ENCODE measurements around the gene GSDME. TPM values are rescaled to one million over a fixed set of nuclear protein-coding genes. Genes with fewer than 3 reads are reported as not detected.
A peak's percentile ranks its signal among the peaks of the same experiment; 100 is the strongest.

Gene GSDME
- total RNA-seq, 4 donors from 2014 or later: 0.42 to 9.2 (median 2.1) TPM

DNA sequence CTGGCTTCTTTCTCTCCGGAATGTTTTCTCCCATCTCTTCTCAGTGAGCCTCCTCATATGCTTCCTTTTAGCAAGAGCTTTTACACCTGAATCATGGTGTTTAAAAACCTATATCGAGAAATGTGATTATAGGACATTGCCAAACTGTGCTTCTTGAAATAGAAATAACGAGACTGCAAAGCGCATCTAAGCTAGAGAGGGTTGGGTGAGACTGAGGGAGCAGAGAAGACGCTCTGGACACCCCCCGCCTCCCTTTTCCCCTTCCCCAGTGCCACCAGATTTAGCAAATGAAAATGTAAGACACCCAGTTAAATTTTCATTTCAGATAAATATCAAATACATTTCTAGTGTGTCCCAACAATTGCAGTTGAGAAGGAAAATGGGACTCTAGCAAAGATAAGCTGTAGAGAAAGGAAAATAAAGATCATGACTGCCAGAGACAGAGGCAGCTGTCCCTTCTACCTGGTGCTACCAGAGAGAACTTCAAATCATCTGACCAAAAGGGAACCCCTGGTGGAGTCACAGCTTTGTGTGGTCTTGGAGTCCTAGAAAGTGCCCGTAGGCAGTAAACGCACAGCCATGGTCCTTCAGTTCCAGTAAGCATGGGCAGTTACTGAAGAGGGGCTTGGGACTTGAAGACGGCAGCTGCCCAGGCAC lies 14.6 kb downstream of the GSDME start:
- no peak overlapping the region for H3K4me3 ChIP-seq (ENCODE audit: low read depth, poor library complexity, severe bottlenecking)
- WGBS, 2 donors: 90 to 95% methylated on average over 9 of the region's 9 CpGs
- peak in 1 of 2 donors; percentile 29 for DNase-seq (ENCODE audit: low spot score in 2 of 2)
- intact Hi-C loops (cut with DNase I; ENCODE audit: low total_unique reads): no loop called here
- TF ChIP-seq, protein P1, sequence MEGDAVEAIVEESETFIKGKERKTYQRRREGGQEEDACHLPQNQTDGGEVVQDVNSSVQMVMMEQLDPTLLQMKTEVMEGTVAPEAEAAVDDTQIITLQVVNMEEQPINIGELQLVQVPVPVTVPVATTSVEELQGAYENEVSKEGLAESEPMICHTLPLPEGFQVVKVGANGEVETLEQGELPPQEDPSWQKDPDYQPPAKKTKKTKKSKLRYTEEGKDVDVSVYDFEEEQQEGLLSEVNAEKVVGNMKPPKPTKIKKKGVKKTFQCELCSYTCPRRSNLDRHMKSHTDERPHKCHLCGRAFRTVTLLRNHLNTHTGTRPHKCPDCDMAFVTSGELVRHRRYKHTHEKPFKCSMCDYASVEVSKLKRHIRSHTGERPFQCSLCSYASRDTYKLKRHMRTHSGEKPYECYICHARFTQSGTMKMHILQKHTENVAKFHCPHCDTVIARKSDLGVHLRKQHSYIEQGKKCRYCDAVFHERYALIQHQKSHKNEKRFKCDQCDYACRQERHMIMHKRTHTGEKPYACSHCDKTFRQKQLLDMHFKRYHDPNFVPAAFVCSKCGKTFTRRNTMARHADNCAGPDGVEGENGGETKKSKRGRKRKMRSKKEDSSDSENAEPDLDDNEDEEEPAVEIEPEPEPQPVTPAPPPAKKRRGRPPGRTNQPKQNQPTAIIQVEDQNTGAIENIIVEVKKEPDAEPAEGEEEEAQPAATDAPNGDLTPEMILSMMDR (IDR thresholded peaks at IDR 0.05): no peak
- TF ChIP-seq POLR2A (IDR thresholded peaks at IDR 0.05): no peak

DNA sequence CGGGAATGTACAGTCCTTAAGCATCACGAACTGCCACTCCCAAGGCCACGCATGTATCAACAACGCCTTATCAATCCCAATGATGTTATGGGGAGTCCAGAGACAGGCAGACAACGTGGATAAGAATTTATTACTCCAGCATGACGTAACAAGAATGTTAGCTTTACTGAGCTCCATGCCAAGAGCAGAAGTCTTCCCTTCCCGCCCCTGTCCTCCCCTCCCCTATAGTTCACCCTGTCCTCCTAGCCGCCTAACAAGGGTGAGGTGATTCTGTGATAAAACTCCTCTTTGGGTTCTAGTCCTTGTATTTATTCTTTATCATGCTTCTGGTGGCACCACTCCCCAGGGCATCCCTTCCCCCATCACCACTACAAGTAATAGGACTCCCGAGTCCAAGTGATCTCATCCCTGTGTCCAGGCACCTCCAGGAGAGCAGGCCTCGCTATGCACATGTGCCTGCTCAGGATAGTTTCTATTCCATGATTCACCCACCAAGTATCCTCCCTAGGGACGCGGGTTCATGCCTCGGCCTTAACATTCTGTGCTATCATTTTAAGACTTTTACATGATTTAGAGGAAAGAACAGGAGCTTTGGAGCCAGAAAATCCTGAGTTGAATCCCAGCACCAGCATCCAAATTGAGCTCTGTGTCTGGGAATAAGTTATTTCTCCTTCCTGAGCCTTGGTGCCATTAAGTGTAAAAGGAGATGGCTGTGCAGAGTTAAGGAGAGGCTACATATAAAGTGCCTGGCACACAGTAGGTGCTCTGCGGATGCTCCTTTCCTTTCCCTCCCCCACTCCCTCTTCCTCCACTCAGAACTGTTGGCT lies 15.4 kb downstream of the GSDME start:
- 59 to 72% methylated on average over 14 of the region's 14 CpGs for WGBS, 2 donors

DNA sequence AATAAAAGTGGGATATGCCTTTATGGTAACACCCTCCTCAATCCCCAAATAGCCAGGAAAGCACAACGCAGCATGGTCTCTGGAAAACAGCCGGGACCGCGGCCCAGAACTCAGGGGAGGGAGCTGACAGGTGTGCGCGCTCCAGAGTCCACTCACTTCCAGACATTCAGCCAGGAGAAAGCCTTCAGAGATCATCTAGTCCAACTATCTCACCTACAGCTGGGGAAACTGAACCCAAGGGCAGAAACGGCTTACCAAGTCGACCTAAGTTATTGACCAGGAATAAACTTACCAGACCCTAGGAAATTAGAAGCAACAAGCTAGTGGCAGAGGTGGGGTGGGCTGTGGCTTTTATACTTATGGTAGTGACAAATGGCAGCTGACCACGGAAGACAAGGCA lies 16.4 kb downstream of the GSDME start:
- 94 to 95% methylated on average over 9 of the region's 9 CpGs for WGBS, 2 donors
- intact Hi-C loops (cut with DNase I; ENCODE audit: low total_unique reads): no loop called here
- DNase-seq (ENCODE audit: low spot score in 2 of 2): peak in 1 of 2 donors; percentile 56
- H3K4me3 ChIP-seq (ENCODE audit: low read depth, poor library complexity, severe bottlenecking): no peak overlapping the region
- TF ChIP-seq, protein P1 (IDR thresholded peaks at IDR 0.05): no peak
- TF ChIP-seq POLR2A (IDR thresholded peaks at IDR 0.05): no peak

More for the DNA sequence above, 15.4 kb downstream of the GSDME start:
- TF ChIP-seq POLR2A (IDR thresholded peaks at IDR 0.05): no peak
- TF ChIP-seq, protein P1 (IDR thresholded peaks at IDR 0.05): no peak
- no peak overlapping the region for H3K4me3 ChIP-seq (ENCODE audit: low read depth, poor library complexity, severe bottlenecking)
- DNase-seq (ENCODE audit: low spot score in 2 of 2): peak in 1 of 2 donors; percentile 67
- intact Hi-C loops (cut with DNase I; ENCODE audit: low total_unique reads): no loop called here

DNA sequence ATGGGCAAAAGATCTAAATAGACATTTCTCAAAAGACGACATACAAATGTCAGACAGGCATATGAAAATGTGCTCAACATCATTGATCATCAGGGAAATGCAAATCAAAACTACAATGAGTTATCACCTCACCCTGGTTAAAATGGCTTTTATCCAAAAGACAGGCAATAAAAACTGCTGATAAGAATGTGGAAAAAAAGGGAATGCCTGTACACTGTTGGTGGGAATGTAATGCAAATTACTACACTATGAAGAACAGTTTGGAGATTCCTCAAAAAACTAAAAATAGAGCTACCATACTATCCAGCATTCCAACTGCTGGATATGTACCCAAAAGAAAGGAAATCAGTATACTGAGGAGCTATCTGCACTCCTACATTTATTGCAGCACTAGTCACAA lies 18.0 kb downstream of the GSDME start:
- 71 to 81% methylated on average over 1 of the region's 1 CpG for WGBS, 2 donors
- DNase-seq (ENCODE audit: low spot score in 2 of 2): no peak
- TF ChIP-seq, protein P1 (IDR thresholded peaks at IDR 0.05): no peak
- no peak overlapping the region for H3K4me3 ChIP-seq (ENCODE audit: low read depth, poor library complexity, severe bottlenecking)
- intact Hi-C loops (cut with DNase I; ENCODE audit: low total_unique reads): no loop called here

DNA sequence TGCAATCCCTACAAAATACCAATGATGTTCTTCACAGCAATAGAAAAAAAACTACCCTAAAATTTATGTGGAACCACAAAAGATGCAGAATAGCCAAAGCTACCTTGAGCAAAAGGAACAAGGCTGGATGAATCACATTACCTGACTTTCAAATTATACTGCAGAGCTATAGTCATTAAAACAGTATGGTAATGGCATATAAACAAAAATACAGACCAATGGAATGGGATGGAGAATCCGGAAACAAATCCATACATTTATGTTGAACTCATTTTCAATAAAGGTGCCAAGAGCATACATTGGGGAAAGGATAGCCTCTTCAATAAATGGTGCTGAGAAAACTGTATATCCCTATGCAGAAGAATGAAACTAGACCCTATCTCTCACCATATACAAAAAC lies 18.7 kb downstream of the GSDME start:
- TF ChIP-seq, protein P1 (IDR thresholded peaks at IDR 0.05): no peak
- TF ChIP-seq POLR2A (IDR thresholded peaks at IDR 0.05): no peak
- WGBS, 2 donors: 96 to 97% methylated on average over 1 of the region's 1 CpG
- intact Hi-C loops (cut with DNase I; ENCODE audit: low total_unique reads): no loop called here
- no peak for DNase-seq (ENCODE audit: low spot score in 2 of 2)
- no peak overlapping the region for H3K4me3 ChIP-seq (ENCODE audit: low read depth, poor library complexity, severe bottlenecking)

Data from lower leg skin (tissue), 4 donors.